NCI-H2107 (cell line): ENCODE data around the gene THRSP.
"Not testable (repeated sequence)": the region's sequence is repeated elsewhere in the genome, so short reads cannot be mapped to it uniquely, and the experiment has no call there.

Experiments
- DNase-seq: peaks from one replicate; lab custom pipeline; 2025; lab: John Stamatoyannopoulos, UW

The THRSP gene, protein sequence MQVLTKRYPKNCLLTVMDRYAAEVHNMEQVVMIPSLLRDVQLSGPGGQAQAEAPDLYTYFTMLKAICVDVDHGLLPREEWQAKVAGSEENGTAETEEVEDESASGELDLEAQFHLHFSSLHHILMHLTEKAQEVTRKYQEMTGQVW

DNA sequence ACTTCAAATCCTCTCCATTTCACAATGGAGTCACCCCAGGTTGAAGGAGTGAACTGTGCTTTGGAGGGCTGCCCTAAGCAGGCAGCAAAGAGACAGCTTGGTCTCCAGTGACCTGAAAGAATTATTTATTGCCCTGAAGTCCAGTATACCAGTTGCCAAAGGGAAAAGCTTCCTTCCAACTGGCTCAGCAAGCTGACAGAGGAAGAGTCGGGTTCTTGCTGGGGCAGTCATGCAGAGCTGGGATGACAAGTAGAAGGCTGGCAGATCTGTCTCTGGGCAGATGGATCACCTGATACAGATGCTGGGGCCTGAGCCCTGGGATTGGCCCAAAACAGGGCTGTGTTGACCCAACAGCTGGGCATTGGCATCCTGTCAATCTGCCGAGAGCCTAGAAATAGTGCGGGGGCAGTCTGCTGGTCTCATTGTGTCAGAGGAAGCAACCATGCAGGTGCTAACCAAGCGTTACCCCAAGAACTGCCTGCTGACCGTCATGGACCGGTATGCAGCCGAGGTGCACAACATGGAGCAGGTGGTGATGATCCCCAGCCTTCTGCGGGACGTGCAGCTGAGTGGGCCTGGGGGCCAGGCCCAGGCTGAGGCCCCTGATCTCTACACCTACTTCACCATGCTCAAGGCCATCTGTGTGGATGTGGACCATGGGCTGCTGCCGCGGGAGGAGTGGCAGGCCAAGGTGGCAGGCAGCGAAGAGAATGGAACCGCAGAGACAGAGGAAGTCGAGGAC, at the start of gene THRSP:
Gene THRSP, plus strand, starts transcription at position 422 of the 742 bp plus-strand sequence. Its CDS starts 21 bp downstream, at position 443.
- DNase-seq: no peak

DNA sequence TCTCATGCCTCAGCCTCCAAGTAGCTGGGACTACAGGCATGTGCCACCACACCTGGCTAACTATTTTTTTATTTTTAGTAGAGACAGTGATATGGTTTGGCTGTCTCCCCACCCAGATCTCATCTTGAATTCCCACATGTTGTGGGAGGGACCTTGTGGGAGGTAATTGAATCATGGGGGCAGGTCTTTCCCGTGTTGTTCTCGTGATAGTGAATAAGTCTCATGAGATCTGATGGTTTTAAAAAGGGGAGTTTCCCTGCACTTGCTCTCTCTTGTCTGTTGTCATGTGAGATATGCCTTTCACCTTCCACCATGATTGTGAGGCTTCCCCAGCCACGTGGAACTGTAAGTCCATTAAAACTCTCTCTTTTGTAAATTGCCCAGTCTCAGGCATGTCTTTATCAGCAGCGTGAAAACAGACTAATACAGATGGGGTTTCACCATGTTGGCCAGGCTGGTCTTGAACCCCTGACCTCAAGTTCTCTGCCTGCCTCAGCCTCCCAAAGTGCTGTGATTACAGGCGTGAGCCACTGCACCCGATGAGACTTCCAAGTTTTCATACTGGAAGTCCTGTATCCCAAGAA, 48.6 kb upstream of the THRSP start:
- DNase-seq: not testable (repeated sequence)

- no peak for DNase-seq
Observed at GRCh38 chr11:78015878-78016277, 47.8 kb upstream of the THRSP start.

- DNase-seq: no peak
Observed at GRCh38 chr11:78019808-78020207, 43.9 kb upstream of the THRSP start.

DNA sequence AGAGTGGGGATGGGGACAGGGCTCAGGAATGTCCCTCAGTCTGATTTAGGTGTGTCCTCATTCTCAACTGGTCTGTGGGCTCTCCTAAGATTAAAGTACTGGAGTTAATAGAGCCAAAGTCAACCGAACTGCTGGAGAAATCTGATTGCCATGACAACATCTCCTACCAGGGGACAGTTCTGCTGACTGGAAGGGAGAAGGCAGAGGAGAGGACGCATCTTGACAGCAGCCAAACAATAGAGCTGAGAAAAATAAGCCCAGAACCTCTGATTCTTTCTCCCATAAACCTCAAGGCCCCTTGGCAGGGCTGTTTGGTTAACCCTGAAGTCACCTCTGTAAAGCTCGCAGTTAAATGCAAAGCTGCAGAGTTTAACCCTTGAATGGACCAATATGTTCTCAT, 43.4 kb upstream of the THRSP start:
- no peak for DNase-seq

DNA sequence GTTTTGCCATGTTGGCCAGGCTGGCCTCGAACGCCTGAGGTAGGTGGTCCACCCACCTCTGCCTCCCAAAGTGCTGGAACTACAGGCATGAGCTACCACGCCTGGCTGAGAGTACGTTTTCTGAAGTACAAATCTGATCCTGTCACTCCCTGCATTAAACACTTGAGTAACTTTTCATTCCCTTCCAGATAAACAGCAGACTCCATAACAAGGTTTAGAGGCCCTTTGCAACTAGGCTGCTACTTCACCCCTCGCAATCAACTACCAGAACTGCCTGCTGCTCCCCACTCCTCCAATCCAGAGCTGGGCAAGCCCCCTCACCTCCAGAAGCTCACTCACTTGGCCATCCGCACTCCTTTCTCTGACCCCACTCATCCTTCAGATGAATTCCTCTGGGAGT, 42.0 kb upstream of the THRSP start:
- no peak for DNase-seq

DNA sequence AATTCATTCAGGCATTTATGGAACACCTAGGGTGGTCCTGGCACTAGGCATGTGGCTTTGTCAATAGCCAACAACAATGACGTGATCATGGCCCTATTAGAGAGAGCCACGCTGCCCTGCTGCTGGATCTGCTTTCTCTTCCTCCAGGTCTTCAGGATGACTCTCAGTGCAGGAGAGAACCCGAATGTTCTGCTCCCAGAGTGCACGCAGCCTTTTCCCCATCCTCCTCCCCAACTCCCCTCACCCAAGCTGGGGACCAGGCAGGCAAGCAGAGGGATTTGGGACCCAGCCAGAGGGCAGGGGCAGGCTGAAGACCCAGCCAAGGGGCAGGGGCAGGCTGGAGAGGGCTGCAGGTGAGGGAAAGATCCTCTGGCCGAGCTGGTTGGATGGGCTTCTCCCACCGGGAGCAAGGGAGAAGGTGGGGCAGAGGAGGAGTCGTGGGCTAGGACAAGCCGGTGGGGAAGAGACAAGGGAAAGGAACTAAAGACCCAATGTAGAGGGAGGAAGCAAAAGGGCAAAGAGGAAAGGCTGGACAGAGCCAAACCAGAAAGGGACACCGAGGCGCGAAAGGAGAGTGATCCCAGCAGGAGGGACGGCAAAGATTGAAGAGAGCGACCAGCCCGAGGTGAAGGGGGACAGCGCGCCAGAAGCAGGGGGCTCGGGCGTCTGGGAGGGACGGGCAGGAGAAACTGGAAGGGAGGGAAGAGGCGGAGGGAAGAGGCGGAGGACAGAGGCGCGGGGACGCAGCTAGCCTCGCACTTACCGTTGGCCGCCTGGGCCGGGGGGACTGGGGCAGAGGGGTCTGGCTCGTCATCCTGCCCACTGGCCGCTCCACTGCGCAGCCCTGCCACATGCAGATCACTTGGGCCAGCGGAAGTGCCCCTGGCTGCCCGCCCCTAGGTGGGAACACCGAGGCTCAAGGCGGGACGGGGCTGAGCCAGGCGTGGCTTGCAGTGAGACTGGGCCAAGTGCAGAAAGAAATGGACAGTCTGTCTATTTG, 41.0 kb upstream of the THRSP start, which contains the start of gene KCTD14:
Gene KCTD14, minus strand, starts transcription at position 880 of the 1,000 bp plus-strand sequence. Its CDS starts 27 bp downstream, at position 853.
- DNase-seq: no peak

DNA sequence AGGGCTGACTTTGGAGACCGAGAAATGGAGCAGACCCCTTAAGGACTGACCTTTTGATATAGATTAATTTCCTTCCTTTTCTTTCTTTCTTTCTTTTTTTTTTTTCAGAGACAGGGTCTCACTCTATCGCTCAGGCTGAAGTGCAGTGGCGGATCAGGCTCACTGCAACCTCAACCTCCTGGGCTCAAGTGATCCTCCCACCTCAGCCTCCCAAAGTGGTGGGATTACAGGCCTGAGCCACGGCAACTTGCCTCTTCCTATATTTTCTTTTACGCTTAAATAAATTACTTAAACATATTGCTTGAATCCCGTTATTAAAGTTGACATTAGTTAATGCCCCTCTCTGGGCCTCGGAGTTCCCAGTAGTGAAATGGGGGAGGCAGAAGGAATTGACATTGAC, 40.2 kb upstream of the THRSP start:
- DNase-seq: no peak

DNA sequence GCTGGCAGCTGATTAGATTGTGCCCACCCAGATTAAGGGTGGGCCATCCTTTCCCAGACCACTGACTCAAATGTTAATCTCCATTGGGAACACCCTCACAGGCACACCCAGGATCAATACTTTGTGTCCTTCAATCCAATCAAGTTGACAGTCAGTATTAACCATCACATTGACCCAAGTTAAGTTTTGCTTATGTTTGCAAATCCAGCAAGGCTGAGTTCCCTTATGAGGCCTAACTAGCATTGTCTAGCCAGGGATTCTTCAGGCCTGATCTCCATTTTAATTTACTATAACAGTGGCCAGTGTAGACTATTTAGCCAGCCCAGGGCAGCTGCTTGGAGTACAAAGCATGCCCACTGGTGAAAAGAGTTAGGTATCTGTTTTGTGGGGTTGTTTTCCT, 38.3 kb upstream of the THRSP start:
- no peak for DNase-seq

- no peak for DNase-seq
Observed at GRCh38 chr11:78027759-78028158, 35.9 kb upstream of the THRSP start.

GRCh38 chr11:78028423-78028822, 35.2 kb upstream of the THRSP start:
- not testable (repeated sequence) for DNase-seq

DNA sequence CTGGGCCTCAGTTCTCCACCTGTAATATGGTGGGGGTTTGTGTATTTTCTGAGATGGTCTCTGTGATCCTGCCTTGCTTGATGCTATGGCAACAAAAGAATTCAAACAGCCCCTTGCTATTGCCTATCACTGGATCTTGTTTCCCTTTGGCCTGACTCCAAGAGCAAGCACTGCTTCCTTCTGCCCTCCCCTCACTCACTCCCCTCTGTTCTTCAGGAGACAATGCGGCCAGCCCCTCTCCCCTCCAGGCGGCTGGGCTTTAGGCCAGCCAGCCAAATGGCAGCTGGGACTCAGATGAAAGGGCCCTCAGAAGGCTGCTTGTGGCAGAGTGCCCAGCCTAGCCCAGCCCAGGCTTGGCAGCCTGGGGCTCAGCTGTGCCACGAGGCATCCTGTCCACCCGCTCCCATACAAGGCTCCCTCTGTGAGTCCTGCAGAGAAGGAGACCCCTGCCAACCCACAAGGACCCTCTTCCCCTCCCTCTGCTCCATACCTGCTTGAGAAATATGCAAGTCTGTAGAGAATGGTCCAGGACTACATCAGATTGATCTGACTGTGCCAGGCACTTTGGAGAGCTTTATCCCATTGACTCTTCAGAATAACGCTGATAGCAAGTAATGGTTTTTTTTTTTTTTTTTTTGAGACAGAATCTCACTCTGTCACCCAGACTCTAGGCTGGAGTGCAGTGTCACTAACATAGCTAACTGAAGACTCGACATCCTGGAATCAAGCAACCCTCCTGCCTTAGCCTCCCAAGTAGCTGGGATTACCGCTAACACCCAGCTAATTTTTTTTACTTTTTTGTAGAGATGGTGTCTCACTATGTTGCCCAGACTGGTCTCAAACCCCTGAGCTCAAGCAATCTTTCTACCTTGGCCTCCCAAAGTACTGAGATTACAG, 33.0 kb upstream of the THRSP start:
- DNase-seq: peak; percentile 88

GRCh38 chr11:78031629-78032028, 32.0 kb upstream of the THRSP start:
- DNase-seq: no peak

GRCh38 chr11:78032090-78032489, 31.6 kb upstream of the THRSP start:
- DNase-seq: no peak

DNA sequence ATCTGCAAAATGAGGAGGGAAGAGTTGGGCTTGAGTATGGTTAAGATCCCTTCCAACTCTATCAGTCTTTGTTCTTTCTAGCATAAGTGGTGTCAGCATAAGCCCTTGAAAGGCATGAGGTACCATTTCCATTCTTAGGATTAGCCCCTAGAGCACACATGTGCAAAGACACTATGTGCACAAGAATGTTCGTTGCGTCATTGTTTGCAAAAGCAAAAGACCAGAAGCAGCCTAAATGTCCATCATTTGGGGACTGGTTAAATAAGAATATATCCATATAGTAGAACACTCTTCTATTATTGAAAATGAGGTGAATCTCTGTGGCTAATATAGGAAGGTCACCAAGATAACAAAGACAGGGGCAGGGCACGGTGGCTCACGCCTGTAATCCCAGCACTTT, 30.6 kb upstream of the THRSP start:
- DNase-seq: no peak

DNA sequence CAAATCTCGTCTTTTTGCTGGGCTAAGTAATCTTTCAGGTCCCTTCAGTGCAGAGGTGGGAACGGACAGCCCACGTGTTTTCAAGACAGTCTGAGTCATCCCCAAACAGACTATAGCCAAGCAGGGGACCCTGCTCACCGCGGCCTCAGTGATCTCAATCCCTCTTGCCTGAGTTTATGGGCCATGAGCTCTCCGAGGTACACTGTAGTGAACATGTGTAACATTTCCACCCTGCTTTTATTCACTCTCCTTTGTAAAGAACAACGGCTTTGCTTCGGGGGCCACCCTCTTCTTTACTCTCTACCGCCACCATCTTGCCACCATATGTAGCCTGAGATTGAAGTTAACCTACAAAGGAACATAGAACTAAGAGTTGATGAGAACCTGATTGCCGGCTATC, 29.0 kb upstream of the THRSP start:
- no peak for DNase-seq

- no peak for DNase-seq
Observed at GRCh38 chr11:78036313-78036712, 27.3 kb upstream of the THRSP start.

DNA sequence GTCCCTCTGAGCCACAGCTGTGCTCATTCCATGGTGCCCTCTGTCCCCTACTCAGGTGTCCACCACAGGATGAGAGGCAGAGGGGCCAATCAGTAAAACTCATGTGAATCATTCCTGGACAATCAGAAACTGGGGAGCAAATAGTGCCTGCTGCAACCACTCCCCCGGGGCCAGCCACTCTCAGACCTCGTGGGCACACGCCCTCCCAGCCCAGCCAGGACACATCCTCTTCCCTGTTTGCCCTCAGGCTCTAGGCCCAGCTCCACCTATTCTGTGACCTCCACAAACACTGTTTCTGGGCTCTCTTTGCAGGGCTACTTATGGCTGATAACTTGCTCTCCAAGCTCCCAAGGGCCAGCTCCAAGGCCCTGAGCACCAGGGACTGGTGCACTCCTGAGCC, 26.6 kb upstream of the THRSP start:
- no peak for DNase-seq

- DNase-seq: no peak
Observed at GRCh38 chr11:78037825-78038620, 25.6 kb upstream of the THRSP start.

- no peak for DNase-seq
Observed at GRCh38 chr11:78038697-78039313, 24.9 kb upstream of the THRSP start.
